Endothelial cell of umbilical vein (primary cell): Measurements from ENCODE around the gene EEFSEC. TPM values are rescaled to one million over a fixed set of nuclear protein-coding genes. Genes with fewer than 3 reads are reported as not detected.

Experiments
- BruUV-seq: library from RNA; stranded (reverse); fragments of 400-500 nt; replicated peaks from 2 replicates; lab custom pipeline; 2021; lab: Mats Ljungman, UMichigan
- CTCF ChIA-PET: fragments of 300-600, 350-600 bp; sonication (Branson Sonifier 250); formaldehyde crosslinking; loops from one replicate; lab custom pipeline; 2021; ENCODE audit warnings: antibody characterized with exemption, inconsistent platforms; lab: Charles Lee
- POLR2A ChIA-PET: fragments of 300-600, 350-600 bp; sonication (Branson Sonifier 250); formaldehyde crosslinking; loops from one replicate; lab custom pipeline; 2021; ENCODE audit warnings: antibody characterized with exemption, inconsistent platforms; lab: Charles Lee
- DNase-seq: peaks from one replicate; pipeline ENCODE4 v3.0.0-alpha.2; 2011; ENCODE audit warnings: low read depth, low spot score
- FAIRE-seq: peaks from 2 replicates; lab custom pipeline; 2011; peaks lifted over from hg19 to GRCh38; lab: Jason Lieb, UNC
- H2AFZ ChIP-seq: 2 replicates; pipeline ENCODE4 v1.6.0; 2012; ENCODE audit warnings: low read depth, low read length, control low read depth, inconsistent platforms
- H3K27ac ChIP-seq: 2 replicates; pipeline ENCODE4 v1.5.1; 2011; ENCODE audit warnings: low read depth, mild to moderate bottlenecking, control low read depth, low read length, moderate library complexity; ENCODE audit not compliant: insufficient read depth
- H3K27me3 ChIP-seq, 2 experiments: 2 replicates each; pipeline versions ENCODE4 v1.6.0 to v1.6.1; 2011; ENCODE audit warnings: low read length in 2 of 2, mixed read lengths in 1 of 2; ENCODE audit not compliant: control insufficient read depth in 2 of 2, insufficient read depth in 2 of 2
- H3K36me3 ChIP-seq, 2 experiments: 2 replicates in 1 of 2; 3 replicates in 1 of 2; pipeline ENCODE4 v1.5.1; 2011; ENCODE audit warnings: low read length in 2 of 2, mild to moderate bottlenecking in 1 of 2, moderate library complexity in 1 of 2; ENCODE audit not compliant: control insufficient read depth in 2 of 2, insufficient read depth in 2 of 2; ENCODE audit errors: extremely low read depth in 1 of 2
- H3K4me1 ChIP-seq: 3 replicates; pipeline ENCODE4 v1.5.1; 2011; ENCODE audit warnings: mild to moderate bottlenecking, low read length; ENCODE audit not compliant: control insufficient read depth, insufficient read depth; ENCODE audit errors: extremely low read depth
- H3K4me2 ChIP-seq: 2 replicates; pipeline ENCODE4 v1.6.1; 2011; ENCODE audit warnings: low read length, control low read depth, mixed read lengths; ENCODE audit not compliant: insufficient read depth
- H3K4me3 ChIP-seq, 3 experiments: fragments of 200-600 bp in 1 of 3; sonication (generic), shearing (Covaris generic) in 1 of 3; replicated peaks in 1 of 3; 2 replicates each; pipeline ENCODE4 v1.5.1; 2011 to 2016; ENCODE audit warnings: control low read depth in 3 of 3, low read length in 3 of 3, mild to moderate bottlenecking in 2 of 3, inconsistent platforms in 1 of 3, low read depth in 1 of 3, moderate library complexity in 1 of 3; ENCODE audit not compliant: insufficient read depth in 1 of 3
- H3K79me2 ChIP-seq: 2 replicates; pipeline ENCODE4 v1.6.0; 2012; ENCODE audit warnings: low read length, inconsistent platforms; ENCODE audit not compliant: control insufficient read depth, insufficient read depth
- H3K9ac ChIP-seq: replicated peaks from 2 replicates; pipeline ENCODE3; 2011; ENCODE audit warnings: low read length, control low read depth; ENCODE audit not compliant: insufficient read depth; ENCODE audit errors: extremely low read depth
- H3K9me1 ChIP-seq: replicated peaks from 3 replicates; pipeline ENCODE4 v1.6.0; 2011; ENCODE audit warnings: mild to moderate bottlenecking, low read length; ENCODE audit not compliant: control insufficient read depth, insufficient read depth; ENCODE audit errors: extremely low read depth
- H3K9me3 ChIP-seq: replicated peaks from 2 replicates; pipeline ENCODE4 v1.5.1; 2012; ENCODE audit warnings: low read length, inconsistent platforms; ENCODE audit not compliant: control insufficient read depth, insufficient read depth
- H4K20me1 ChIP-seq: replicated peaks from 2 replicates; pipeline ENCODE3; 2011; ENCODE audit warnings: mild to moderate bottlenecking, low read length; ENCODE audit not compliant: control insufficient read depth, insufficient read depth; ENCODE audit errors: extremely low read depth
- EZH2 ChIP-seq: IDR thresholded peaks from 2 replicates; pipeline ENCODE4 v1.6.1; 2012; ENCODE audit warnings: borderline replicate concordance, low read depth, mild to moderate bottlenecking, moderate library complexity, low read length, inconsistent platforms; ENCODE audit not compliant: severe bottlenecking
- FOS ChIP-seq: IDR thresholded peaks from 2 replicates; pipeline ENCODE4 v1.6.1; 2011; ENCODE audit warnings: mild to moderate bottlenecking, low read length, moderate library complexity, borderline replicate concordance; ENCODE audit not compliant: insufficient read depth
- GATA2 ChIP-seq: IDR thresholded peaks from 2 replicates; pipeline ENCODE4 v1.7.0; 2011; ENCODE audit warnings: low read depth, mild to moderate bottlenecking, moderate library complexity, mixed read lengths, low read length; ENCODE audit not compliant: insufficient read length, insufficient read depth
- JUN ChIP-seq: IDR thresholded peaks from 2 replicates; pipeline ENCODE4 v1.6.1; 2011; ENCODE audit warnings: borderline replicate concordance, low read depth; ENCODE audit not compliant: insufficient read length, insufficient read depth
- POLR2A ChIP-seq: IDR thresholded peaks from 2 replicates; pipeline ENCODE4 v1.6.1; 2012; ENCODE audit warnings: low read depth, mild to moderate bottlenecking, control low read depth, low read length
- POLR2AphosphoS5 ChIP-seq: IDR thresholded peaks from 2 replicates; pipeline ENCODE4 v1.6.1; 2012; ENCODE audit warnings: low read depth, mild to moderate bottlenecking, control low read depth, low read length, moderate library complexity; ENCODE audit not compliant: insufficient read depth
- dilution Hi-C: fragments of 300-500 bp; cut with MboI; formaldehyde crosslinking; loops from one replicate; pipeline ENCODE4 v1.15.0; 2019; ENCODE audit warnings: low sequenced_read_pairs; ENCODE audit not compliant: extremely low pct_ligation_motif_present
- intact Hi-C: fragments of 100-400 bp; cut with micrococcal nuclease; formaldehyde crosslinking; loops from one replicate; pipeline ENCODE4 v1.10.0; 2022
- polyA plus RNA-seq, 4 experiments: library from polyadenylated mRNA; depleted of rRNA in 3 of 4; stranded (reverse) in 3 of 4; unstranded in 1 of 4; fragments of >200 nt; gene quantifications; 2 replicates each; pipeline versions ENCODE4 v1.2.1 to v1.2.3, GENCODE V29; 2011 to 2012; ENCODE audit warnings: missing spikeins in 1 of 4
- total RNA-seq: library from RNA; stranded (reverse); gene quantifications from 2 replicates; pipeline ENCODE4 v1.2.3, GENCODE V29; 2021
- TF ChIP-seq, protein P1 (sequence below): IDR thresholded peaks from 2 replicates; pipeline ENCODE4 v1.6.1; 2011; ENCODE audit not compliant: insufficient read depth, insufficient read length

The EEFSEC gene
- total and polyA plus RNA-seq, 2 donors (not counting 3 experiments of a cell fraction or from before 2014, with no cell fraction given): 13.1 to 14.5 TPM

GRCh38 chr3:128432971-128433836, 279.9 kb downstream of the EEFSEC start:
- POLR2A ChIA-PET: no interaction called here
- DNase-seq (no peak), FAIRE-seq (no peak)
- H3K4me1 ChIP-seq: no peaks in the 10 kb centered on the region
- peak overlapping the region in 1 of 3 experiments; percentile 11 for H3K4me3 ChIP-seq
- no peaks in the 10 kb centered on the region for H3K9me3 ChIP-seq
- no peak overlapping the region for H3K4me2 ChIP-seq
- intact Hi-C loops (no loop called here), dilution Hi-C loops (loop anchor here (25.0 kb wide), 1 partner anchor 154 kb away; no protein-coding TSS in a partner anchor)
- no peaks in the 10 kb centered on the region for H3K9me1 ChIP-seq
- H3K27ac ChIP-seq: no peak overlapping the region
- peak; percentile 72 for TF ChIP-seq EZH2
- TF ChIP-seq FOS: no peak
- no peak for TF ChIP-seq JUN
- BruUV-seq: no TSS peak
- H3K36me3 ChIP-seq: no peaks in the 10 kb centered on the region
- H3K79me2 ChIP-seq: no peaks in the 10 kb centered on the region
- H3K9ac ChIP-seq: no peak overlapping the region
- no peak overlapping the region for H2AFZ ChIP-seq
- CTCF ChIA-PET: interaction anchor here (0.8 to 1.5 kb wide), 4 partner anchors 53 to 151 kb away, joined by 3 to 7 read pairs (median 6); no protein-coding TSS in a partner anchor
- H4K20me1 ChIP-seq: no peaks in the 10 kb centered on the region
- peaks cover 29 to 34% of the 10 kb centered on the region in 2 experiments for H3K27me3 ChIP-seq

DNA sequence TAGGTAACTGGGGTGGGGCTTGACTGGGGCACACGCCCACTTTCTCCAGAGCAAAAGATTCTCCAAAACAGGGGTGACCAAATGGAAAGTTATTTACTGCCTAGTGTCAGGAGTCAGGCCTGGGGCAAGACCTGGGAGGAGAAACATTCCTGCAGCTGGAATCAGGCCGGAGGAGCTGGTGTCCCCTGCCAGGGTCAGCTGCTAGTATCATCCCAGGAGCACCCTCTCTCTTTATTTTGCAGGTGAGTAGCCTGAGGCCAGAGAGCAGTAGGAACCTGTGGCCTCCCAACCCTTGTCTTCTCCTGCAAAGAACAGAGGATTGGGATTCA, 280.5 kb downstream of the EEFSEC start:
- H3K4me2 ChIP-seq: no peak overlapping the region
- no peaks in the 10 kb centered on the region for H3K4me1 ChIP-seq
- no peaks in the 10 kb centered on the region for H3K79me2 ChIP-seq
- H3K9me1 ChIP-seq: no peaks in the 10 kb centered on the region
- peaks cover 29 to 34% of the 10 kb centered on the region in 2 experiments for H3K27me3 ChIP-seq
- H3K36me3 ChIP-seq: no peaks in the 10 kb centered on the region
- ChIA-PET POLR2A (no interaction called here), CTCF (interaction anchor here (1.0 to 1.6 kb wide), 4 partner anchors 8 to 175 kb away, joined by 3 to 6 read pairs (median 3); no protein-coding TSS in a partner anchor)
- H4K20me1 ChIP-seq: no peaks in the 10 kb centered on the region
- no peak for DNase-seq
- no peak overlapping the region for H2AFZ ChIP-seq
- BruUV-seq: no TSS peak
- no peak overlapping the region for H3K27ac ChIP-seq
- no peak overlapping the region for H3K4me3 ChIP-seq
- no peak overlapping the region for H3K9ac ChIP-seq
- intact Hi-C loops (no loop called here), dilution Hi-C loops (loop anchor here (25.0 kb wide), 1 partner anchor 154 kb away; no protein-coding TSS in a partner anchor)
- no peak for FAIRE-seq
- TF ChIP-seq POLR2A (no peak), POLR2AphosphoS5 (no peak), GATA2 (no peak)
- TF ChIP-seq, protein P1, sequence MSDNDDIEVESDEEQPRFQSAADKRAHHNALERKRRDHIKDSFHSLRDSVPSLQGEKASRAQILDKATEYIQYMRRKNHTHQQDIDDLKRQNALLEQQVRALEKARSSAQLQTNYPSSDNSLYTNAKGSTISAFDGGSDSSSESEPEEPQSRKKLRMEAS: no peak
- no peaks in the 10 kb centered on the region for H3K9me3 ChIP-seq
